ENCODE results near the gene B3GALT5. TPM values are rescaled to one million over a fixed set of nuclear protein-coding genes. Genes with fewer than 3 reads are reported as not detected.
"Not testable (repeated sequence)": the region's sequence is repeated elsewhere in the genome, so short reads cannot be mapped to it uniquely, and the experiment has no call there.

B3GALT5 gene
- total RNA-seq, 1 donor from 2014 or later = 0.03 TPM

DNA sequence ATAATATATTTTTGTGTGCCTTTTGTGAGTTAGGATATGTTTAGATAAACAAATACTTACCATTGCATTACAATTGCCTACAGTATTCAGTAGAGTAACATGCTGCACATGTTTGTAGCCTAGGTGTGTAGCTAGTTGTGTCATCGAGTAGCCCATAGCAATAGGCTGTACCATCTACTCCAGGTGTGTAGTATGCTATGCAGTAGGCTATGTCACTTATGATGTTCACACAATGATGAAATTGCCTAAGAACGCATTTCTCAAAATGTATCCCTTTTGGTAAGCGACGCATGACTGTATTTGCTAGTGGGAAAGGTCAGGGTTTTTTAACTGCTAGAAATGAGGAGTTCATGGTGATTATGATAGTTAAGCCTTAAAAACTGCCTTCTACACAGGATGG is 30.0 kb upstream of the B3GALT5 start:
- Histone ChIP-seq H3K27me3 (ENCODE audit: low read depth) (no peaks in the 10 kb centered on the region), H3K4me1 (peaks cover 6% of the 10 kb centered on the region), H3K36me3 (no peaks in the 10 kb centered on the region), H3K9me3 (replicated peaks) (peaks cover 14% of the 10 kb centered on the region), H3K27ac (replicated peaks) (no peak overlapping the region), H3K4me3 (no peak overlapping the region)
- TF ChIP-seq, protein P1, sequence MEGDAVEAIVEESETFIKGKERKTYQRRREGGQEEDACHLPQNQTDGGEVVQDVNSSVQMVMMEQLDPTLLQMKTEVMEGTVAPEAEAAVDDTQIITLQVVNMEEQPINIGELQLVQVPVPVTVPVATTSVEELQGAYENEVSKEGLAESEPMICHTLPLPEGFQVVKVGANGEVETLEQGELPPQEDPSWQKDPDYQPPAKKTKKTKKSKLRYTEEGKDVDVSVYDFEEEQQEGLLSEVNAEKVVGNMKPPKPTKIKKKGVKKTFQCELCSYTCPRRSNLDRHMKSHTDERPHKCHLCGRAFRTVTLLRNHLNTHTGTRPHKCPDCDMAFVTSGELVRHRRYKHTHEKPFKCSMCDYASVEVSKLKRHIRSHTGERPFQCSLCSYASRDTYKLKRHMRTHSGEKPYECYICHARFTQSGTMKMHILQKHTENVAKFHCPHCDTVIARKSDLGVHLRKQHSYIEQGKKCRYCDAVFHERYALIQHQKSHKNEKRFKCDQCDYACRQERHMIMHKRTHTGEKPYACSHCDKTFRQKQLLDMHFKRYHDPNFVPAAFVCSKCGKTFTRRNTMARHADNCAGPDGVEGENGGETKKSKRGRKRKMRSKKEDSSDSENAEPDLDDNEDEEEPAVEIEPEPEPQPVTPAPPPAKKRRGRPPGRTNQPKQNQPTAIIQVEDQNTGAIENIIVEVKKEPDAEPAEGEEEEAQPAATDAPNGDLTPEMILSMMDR (IDR thresholded peaks at IDR 0.05; ENCODE audit: borderline replicate concordance) = no peak
- no peak for DNase-seq
- intact Hi-C loops (cut with micrococcal nuclease) = no loop called here

- DNase-seq; intact Hi-C loops (cut with micrococcal nuclease); H3K27me3 ChIP-seq (ENCODE audit: low read depth); H3K36me3 ChIP-seq; H3K4me1 ChIP-seq; H3K4me3 ChIP-seq; H3K27ac ChIP-seq (replicated peaks): not testable (repeated sequence)
- H3K9me3 ChIP-seq (replicated peaks) = peaks cover 22% of the 10 kb centered on the region
Observed at GRCh38 chr21:39583586-39583985, 29.2 kb upstream of the B3GALT5 start.

DNA sequence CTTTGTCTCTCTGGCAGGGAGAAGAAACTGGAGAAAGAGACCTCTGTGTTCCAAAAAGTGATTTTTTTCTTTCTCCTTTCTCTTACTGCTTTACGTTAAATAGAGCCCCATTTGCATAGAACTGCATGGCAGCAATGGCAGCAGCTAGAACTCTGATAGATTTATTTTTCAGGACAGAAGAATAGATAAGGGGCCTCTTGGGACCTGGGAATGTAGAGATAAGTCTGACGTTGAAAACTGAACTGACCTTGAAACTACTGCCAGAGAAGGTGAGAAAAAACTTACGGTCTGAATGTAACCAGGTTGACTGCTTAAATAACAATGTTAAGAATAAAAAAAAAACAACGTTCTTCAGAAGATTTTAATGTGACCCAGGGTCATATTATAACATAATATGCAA is 25.4 kb upstream of the B3GALT5 start:
- DNase-seq = no peak
- peaks cover 29% of the 10 kb centered on the region for H3K9me3 ChIP-seq (replicated peaks)
- TF ChIP-seq, protein P1 (IDR thresholded peaks at IDR 0.05; ENCODE audit: borderline replicate concordance) = no peak
- H3K4me3 ChIP-seq = no peak overlapping the region
- no peaks in the 10 kb centered on the region for H3K27me3 ChIP-seq (ENCODE audit: low read depth)
- no peaks in the 10 kb centered on the region for H3K36me3 ChIP-seq
- peaks cover 6% of the 10 kb centered on the region for H3K4me1 ChIP-seq
- intact Hi-C loops (cut with micrococcal nuclease) = no loop called here
- H3K27ac ChIP-seq (replicated peaks) = no peak overlapping the region

- intact Hi-C loops (cut with micrococcal nuclease) = no loop called here
- no peaks in the 10 kb centered on the region for H3K27me3 ChIP-seq (ENCODE audit: low read depth)
- H3K27ac ChIP-seq (replicated peaks) = no peak overlapping the region
- peaks cover 6% of the 10 kb centered on the region for H3K4me1 ChIP-seq
- no peaks in the 10 kb centered on the region for H3K36me3 ChIP-seq
- peaks cover 29% of the 10 kb centered on the region for H3K9me3 ChIP-seq (replicated peaks)
- TF ChIP-seq, protein P1 (IDR thresholded peaks at IDR 0.05; ENCODE audit: borderline replicate concordance) = no peak
- H3K4me3 ChIP-seq = no peak overlapping the region
- DNase-seq = no peak
Observed at GRCh38 chr21:39588884-39589283, 23.9 kb upstream of the B3GALT5 start.

DNA sequence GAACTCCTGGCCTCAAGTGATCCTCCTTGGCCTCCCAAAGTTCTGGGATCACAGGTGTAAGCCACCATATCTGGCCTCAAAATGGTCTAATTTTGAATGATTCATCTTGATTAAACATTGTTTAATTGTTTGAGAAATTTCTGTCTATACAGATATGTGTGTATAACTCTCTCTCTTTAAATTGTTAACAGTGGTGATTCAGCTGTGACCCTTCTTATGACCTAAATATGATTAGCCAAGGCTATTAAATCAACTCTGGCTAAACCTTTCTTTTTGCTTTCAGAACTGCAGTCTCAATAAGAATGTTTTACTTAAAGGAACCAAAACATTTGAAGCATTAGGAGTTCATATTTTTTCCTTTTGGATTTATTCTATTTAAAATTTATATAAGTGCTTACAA is 19.2 kb upstream of the B3GALT5 start:
- Histone ChIP-seq H3K27ac (replicated peaks) (no peak overlapping the region), H3K36me3 (no peaks in the 10 kb centered on the region), H3K9me3 (replicated peaks) (peaks cover 7% of the 10 kb centered on the region), H3K4me1 (no peaks in the 10 kb centered on the region), H3K4me3 (no peak overlapping the region), H3K27me3 (ENCODE audit: low read depth) (no peaks in the 10 kb centered on the region)
- intact Hi-C loops (cut with micrococcal nuclease) = no loop called here
- TF ChIP-seq, protein P1 (IDR thresholded peaks at IDR 0.05; ENCODE audit: borderline replicate concordance) = no peak
- DNase-seq = no peak

- intact Hi-C loops (cut with micrococcal nuclease) = no loop called here
- no peak for DNase-seq
- Histone ChIP-seq H3K4me1 (no peaks in the 10 kb centered on the region), H3K27ac (replicated peaks) (no peak overlapping the region), H3K36me3 (no peaks in the 10 kb centered on the region), H3K4me3 (no peak overlapping the region), H3K27me3 (ENCODE audit: low read depth) (no peaks in the 10 kb centered on the region), H3K9me3 (replicated peaks) (no peaks in the 10 kb centered on the region)
- TF ChIP-seq, protein P1 (IDR thresholded peaks at IDR 0.05; ENCODE audit: borderline replicate concordance) = no peak
Observed at GRCh38 chr21:39595465-39595864, 17.3 kb upstream of the B3GALT5 start.
